Hepatic stellate cell (primary cell): ENCODE results near the gene FSCN2.

ENCODE experiments used
- DNase-seq: peaks from one replicate; pipeline ENCODE4 v3.0.0; 2011; ENCODE audit warnings: low spot score

The FSCN2 gene, protein sequence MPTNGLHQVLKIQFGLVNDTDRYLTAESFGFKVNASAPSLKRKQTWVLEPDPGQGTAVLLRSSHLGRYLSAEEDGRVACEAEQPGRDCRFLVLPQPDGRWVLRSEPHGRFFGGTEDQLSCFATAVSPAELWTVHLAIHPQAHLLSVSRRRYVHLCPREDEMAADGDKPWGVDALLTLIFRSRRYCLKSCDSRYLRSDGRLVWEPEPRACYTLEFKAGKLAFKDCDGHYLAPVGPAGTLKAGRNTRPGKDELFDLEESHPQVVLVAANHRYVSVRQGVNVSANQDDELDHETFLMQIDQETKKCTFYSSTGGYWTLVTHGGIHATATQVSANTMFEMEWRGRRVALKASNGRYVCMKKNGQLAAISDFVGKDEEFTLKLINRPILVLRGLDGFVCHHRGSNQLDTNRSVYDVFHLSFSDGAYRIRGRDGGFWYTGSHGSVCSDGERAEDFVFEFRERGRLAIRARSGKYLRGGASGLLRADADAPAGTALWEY

DNA sequence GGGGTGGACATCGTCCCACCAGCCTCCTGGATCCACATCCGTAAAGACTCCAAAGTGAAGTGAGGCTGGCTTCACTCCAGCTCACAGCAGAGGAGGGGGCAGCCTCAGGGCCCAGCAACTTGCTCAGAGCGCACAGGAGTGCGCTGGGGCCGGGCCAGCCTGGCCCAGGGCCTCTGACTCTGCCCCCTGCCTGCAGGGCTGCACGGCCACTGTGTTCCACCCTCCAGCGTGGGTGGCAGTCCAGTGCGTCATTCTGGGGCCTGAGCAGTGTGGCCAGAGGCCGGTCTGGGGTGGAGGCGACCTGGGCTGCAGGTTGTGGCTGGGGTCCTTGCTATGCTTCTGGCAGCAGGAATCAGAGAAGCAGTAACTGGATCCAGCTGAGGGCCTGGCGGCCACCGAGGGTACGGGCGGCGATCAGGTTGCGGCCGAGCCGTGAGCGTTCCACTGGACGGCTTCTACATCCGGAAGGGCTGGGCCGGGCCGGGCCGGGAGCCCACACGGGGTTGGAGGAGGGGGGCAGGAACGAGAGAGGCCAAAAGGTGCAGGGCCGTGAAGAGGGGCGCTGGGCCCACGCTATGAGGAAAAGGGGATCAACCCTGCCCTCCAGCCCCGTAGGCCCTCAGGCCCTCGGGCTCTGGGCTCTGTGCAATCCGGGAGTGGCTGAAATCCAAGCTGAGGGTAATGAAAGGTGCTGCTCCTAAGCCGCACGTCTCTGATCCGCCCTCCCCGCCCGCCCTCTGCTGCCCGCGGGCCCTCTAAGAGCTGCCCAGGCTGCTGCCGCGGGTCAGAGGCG lies at the start of gene FSCN2:
Gene FSCN2 (plus strand): TSS at position 787 of the 793 bp plus-strand sequence. CDS start 155 bp downstream, outside the sequence.
- peak; percentile 65 for DNase-seq

DNA sequence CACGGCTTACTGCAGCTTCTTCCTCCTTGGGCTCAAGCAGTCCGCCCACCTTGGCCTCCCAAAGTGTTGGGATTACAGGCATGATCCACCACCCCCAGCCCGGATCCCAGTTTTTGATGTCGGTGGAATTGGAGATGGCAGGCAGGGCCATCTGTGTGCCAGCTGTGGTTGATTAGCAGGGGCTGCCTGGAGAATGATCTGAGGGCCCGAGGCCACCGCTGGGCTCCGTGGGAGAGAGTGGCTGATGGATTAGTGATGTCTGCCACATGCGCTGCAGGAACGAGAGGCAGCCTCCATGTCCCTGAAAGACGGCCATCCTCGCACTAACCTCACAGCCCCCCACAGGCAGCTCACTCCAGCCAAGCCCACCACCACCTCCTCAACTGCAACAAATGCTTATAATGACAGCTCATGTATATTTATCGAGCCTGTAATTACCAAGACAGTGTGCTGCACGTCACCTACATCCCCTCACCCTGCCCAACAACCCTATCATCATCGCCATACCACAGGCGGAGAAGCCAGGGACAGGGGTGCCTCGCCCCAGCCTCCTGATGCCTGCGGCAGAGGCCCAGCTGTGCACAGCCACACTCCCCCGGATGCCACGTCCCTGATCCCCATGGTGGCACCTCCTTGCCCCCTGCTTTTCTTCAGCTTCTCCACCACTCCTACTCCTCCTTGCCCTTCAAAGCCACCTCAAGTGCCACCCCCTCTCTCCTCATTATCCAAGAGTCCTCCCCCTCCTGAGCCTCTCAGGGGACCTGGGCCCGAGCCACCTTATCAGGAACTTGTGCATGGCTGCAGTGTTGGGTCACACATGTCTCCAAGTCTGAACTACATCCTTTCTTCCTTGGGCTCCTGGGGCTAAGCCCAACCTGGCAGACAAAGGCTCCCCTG lies 48.8 kb upstream of the FSCN2 start:
- DNase-seq: no peak

- DNase-seq: peak; percentile 84
Measured at GRCh38 chr17:81480140-81481072, 47.8 kb upstream of the FSCN2 start.

GRCh38 chr17:81481073-81481799 lies 46.9 kb upstream of the FSCN2 start:
- DNase-seq: peak; percentile 95

DNA sequence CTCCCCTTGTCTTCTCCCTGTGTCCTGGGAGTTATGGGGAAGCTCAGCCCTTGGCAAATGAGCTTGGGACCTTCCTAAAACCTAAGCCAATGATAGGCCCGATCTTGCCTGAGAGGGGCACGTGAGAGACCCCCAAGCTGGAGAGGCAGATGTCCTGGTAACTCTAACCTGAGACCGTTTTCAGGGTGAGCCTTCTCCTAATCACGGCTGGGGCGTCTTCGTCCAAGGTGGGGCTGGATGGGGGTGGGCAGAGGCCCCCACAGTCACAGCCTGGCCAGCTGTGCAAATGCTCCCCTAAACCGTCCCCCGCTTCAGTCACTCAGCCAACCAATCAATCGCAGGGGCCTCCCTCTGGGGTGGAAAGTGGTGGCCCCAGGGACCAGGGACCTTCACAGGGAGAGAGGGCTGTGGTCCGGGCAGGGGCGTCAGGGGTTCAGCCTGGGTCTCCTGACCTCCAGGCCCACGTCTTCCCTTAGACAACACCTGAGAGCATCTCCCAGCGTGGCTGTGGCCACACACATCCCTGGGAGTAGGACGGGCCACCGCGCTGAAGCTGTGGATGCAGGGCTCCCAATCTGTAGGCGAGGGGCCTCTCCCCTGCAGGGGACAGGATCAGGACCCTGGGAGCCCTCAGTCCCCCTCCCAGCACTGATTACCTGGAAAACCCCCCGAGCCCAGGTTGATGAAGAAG lies 46.2 kb upstream of the FSCN2 start:
- no peak for DNase-seq

GRCh38 chr17:81482673-81483072 lies 45.5 kb upstream of the FSCN2 start:
- no peak for DNase-seq

- no peak for DNase-seq
Measured at GRCh38 chr17:81483085-81483861, 44.9 kb upstream of the FSCN2 start.

GRCh38 chr17:81483862-81484194 lies 44.3 kb upstream of the FSCN2 start:
- no peak for DNase-seq

DNA sequence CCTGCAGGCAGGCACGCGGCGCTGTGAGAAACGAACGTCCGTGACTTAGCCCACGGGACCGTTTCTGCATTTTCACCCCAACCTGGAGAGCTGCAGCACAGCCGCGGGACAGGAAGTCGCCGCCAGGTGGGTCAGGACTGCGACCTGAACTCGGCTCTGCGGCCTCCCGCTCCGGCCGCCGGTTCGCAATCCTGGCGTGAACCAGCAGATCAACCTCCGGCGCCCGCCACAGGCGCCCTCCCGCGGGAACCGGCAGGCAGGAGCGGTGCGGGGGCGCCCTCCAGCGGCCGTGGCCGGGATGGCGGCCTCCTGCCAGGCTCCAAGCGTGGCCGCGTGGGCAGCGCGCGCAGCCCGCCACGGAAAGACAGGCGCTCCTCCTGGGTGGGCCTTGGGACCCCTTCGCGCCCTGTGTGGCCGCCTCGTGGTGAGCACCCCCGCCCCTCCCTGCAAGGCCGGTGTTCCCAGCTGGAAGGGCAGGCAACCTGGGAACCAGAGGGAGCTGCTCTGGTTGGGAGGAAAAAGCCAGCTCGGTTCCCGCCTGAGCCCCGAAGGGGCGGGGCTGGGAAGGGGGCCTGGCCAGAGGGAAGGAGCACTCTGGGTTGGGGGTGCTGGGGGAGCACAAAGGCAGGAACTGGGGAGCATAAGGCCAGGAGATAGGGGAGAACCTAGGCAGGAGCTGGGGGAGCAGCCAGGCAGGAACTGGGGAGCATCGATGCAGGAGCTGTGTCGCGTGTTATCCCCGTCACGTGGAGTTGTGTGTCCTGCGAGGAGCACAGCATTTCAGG lies 43.8 kb upstream of the FSCN2 start:
- peak; percentile 82 for DNase-seq

DNA sequence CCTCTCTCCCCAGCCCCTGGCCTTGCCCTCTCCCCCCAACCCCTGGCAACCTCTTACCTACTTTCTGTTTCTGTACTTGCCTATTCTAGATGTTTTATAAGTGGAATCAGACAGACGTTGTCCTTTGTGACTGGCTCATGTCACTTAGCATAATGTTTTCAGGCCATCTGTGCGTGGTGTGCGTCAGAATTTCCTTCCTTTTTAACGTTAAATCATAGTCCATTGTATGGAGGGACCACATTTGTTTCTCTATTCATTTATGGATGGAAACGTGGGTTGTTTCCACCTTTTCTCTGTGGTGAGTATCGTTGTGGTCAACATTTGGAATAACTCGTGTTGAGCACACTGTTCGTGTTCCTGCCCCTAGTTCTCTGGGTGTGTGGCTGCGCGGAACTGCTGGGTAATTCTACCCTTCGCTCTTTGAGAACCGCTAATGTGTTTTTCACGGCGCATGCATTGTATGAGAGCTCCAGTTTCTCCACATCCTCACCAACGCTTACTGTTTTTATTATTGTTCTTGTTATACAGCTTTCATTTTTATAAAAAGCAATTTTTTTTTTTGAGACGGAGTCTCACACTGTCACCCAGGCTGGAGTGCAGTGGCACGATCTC lies 41.9 kb upstream of the FSCN2 start:
- no peak for DNase-seq

- no peak for DNase-seq
Measured at GRCh38 chr17:81487089-81487486, 41.1 kb upstream of the FSCN2 start.

GRCh38 chr17:81487487-81488275 lies 40.5 kb upstream of the FSCN2 start:
- peak; percentile 99 for DNase-seq

- no peak for DNase-seq
Measured at GRCh38 chr17:81488276-81488860, 39.8 kb upstream of the FSCN2 start.

DNA sequence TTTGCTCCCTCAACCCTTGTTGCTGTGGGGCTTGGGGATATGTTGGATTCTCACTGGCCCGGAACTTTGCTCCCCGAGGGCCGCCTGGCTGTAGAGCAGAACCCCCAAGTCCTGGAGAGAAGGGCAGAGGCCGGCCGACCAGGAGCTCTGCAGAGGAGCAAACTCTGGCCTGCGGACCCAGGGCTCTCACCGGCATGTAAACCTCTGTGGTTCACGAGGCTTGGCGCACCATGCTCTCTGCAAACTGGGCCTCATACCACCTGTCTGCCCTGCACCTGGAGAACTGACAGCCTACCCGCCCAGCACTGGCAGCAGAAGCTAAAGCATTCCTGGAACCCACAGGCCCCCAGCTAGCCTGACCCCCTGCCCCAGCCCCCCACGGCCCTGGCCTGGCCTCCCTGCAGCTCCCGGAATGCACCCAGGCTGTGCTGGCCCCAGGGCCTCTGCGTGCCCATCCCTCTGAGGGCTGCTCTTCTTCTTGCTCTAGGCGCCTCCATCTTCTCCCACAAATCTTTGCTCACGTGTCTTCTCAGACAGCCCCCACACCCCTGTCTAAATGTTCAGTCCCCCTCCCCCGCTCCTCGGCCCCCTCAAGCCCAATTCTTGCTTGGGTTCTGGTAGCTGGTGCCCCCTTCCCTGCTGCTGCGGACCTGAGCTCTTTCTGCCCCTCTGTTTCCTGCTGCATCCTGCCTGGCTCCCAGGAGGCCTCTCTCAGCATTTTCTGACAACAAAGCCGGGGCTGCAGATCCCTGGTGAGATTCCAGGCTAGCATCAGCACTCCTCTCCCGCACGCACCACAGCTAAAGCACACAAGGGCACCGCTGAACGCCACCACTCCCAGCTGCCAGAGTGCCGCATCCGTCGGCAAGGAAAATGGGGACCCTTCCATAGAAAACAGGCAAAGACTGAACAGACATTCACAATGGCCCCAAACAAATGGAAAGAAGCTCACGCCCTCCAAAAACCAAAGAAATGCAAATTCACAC lies 38.9 kb upstream of the FSCN2 start:
- peak; percentile 63 for DNase-seq
